NCI-H146 (cell line): ENCODE measurements around the gene KPNA3.
"Not testable (repeated sequence)": the region's sequence is repeated elsewhere in the genome, so short reads cannot be mapped to it uniquely, and the experiment has no call there.

Experiments used
- DNase-seq: peaks from one replicate; lab custom pipeline; 2025; lab: John Stamatoyannopoulos, UW

KPNA3 gene

DNA sequence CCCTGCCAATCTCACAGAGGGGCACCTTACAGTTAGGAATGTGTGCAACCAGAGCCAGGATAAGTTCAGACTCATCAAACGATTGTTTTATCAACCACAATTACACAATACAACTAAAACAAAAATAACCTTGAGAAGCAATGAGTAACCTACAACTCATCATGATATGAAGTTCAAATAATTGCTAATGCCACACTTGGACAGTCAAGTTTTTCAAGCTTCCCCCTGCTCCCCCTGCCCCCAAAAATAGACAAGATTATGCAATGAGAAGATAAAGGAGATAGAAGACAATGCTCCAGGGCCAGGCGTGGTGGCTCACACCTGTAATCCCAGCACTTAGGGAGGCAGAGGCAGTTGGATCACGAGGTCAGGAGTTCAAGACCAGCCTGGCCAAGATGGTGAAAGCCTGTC is 13.6 kb upstream of the KPNA3 start:
- no peak for DNase-seq

DNA sequence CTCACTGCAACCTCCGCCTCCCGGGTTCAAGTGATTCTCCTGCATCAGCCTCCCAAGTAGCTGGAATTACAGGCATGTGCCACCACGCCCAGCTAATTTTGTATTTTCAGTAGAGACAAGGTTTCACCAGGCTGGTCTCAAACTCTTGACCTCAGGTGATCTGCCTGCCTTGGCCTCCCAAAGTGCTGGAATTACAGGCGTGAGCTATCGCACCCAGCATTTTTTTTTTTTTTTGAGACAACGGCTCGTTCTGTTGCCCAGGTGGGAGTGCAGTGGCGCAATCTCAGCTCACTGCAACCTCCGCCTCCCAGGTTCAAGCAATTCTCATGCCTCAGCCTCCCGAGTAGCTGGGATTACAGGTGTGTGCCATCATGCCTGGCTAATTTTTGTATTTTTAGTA is 10.6 kb upstream of the KPNA3 start:
- not testable (repeated sequence) for DNase-seq

DNA sequence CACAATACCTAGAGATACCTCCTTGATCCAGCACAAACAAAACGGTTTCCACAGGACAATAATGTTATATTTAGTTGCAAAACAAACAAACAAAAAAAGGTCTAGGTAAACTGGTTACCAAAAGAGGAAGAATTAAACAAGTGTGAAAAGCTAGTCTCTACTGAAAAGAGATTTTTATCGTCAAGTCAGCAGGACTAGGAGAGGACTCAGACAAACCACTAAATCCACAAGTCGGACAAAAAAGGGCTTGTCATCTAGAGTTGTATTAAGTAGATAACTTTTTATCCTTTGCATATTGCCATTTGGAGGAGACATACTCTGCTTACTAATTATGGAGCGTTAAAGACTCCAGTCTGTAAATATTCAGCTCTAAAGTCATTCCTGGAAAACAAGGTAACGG is 9.9 kb upstream of the KPNA3 start:
- DNase-seq = no peak

DNA sequence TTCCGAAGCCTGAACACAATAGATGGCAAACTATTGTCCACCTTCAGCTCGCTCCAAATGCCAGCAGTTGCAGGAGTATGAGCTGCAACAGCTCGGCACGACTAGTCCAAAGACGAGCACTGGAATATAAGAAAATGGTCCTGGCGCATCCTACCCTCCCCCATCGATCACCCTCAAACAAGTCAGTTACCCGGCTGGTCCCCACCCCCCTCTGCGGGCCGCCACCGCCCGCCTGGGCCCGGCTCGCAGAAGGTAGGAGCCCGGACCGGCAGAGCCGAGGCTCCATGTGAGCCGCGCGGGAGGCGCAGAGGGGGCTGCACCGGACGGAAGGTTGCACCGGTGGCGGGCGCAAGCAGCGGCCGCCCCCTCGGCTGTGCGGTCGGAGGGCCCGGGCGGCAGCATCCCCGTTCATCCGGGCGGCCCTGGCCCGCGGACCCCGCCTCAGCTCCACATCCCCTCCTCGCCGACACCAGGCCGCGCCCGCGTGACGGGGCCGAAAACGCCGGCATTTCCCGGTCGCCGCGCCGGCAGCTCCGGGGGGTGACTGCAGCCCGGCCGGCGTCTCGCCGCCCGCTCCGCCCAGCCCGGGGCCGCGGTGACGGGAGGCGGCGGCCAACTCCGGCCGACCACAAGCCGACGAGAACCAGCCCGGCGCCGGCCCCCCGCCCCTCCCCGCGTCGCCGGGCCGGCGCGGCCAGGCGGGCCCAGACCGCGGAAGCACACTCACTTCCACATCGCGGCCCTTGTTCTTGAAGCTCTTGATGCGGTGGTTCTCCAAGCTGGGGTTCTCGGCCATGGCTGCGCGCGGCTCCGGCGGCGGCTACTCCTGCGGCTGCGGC is 552 bp downstream of the KPNA3 start:
- peak; percentile 58 for DNase-seq

DNA sequence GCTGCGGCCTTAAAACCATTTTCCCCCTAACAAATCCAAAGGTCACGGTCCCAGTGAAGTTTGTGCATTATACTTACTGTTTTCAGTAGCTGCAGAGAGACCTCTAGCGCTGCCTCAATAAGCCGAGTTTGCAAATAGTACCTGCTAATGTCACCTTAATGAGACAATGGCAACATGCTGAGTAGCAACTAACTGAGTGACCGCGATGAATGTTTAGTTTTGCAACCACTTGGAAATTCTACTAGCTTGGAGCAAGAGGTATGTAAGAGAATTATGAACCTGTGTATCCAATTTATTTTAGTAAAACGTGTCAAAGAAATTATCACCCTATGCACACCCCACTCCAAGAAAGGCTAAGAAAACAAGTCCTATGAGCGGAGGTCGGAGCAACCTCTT is 1.2 kb downstream of the KPNA3 start:
- peak; percentile 48 for DNase-seq

DNA sequence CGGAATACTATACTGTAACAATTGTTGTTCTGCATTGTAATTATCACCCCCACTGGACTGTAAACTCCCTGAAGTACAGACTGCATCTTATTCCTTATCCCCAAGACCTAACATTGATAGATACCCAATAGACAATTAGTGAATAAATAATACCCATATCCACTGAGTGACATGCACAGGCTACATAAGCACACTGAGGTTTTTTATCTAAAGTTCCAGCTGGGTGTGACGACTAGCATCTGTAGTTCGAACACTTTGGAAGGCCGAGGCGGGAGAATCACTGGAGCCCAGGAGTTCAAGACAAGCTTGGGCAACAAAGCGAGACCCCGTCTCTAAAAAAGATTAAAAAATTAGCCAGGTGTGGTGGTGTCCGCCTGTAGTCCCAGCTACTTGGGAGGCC is 2.5 kb downstream of the KPNA3 start:
- no peak for DNase-seq

DNA sequence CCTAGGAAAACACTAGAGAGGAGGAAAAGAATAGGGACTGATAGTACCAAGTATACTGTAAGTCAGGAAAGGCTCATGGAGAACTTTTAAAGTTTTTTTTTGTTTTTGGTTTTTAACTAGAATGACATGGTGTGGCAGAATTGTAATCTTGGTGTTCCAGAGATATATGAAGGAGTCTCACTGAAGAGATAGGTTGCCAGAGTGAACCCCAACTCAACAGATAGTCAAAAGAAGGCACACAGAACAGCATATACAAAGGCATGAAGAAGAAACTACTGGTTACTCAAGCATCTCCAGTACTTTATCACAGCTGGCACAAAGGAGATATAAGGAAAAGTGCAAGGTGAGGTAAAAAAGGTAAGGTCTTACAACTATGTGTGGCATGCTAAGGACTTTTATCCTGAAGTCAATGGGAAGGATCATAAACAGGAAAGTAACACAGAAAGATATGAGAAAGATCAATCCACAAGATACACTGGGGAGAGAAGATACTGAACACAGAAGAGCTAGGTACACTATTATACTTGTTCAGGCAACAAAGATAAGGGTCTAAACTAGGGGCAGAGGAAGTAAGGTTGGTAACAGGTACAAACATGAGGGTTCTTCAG is 6.0 kb downstream of the KPNA3 start:
- DNase-seq = no peak

DNA sequence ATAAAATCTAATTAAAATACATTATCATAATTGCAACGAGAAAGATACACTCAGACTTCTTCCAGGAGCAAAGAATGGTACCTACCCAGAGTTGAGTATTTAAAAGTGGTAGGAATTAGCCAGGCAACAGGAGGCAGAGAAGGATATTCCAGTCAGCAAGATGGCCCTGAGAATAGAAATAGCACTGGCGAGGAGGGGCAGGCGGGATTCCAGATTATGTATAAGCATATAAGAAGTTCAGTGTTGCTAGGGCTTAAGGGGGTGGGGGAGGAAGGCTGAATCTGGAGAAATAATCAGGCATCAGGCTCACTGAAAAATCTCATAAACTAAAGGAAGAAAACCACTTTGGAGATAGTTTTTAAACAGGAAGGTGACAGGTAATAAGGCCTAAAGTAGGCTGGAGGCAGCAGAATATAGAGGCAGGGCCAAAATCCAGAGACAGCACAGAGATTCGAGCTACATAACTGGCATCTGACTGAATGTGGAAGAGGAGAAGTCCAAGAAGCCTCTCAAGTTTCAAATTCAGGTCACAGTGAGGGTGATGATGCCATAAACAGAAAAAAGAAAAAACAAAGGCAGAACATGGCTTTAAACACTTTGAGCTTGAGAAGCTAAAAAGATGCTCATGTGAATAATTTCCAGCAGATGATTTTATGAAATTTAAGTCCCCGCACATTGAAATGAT is 7.5 kb downstream of the KPNA3 start:
- DNase-seq = no peak

DNA sequence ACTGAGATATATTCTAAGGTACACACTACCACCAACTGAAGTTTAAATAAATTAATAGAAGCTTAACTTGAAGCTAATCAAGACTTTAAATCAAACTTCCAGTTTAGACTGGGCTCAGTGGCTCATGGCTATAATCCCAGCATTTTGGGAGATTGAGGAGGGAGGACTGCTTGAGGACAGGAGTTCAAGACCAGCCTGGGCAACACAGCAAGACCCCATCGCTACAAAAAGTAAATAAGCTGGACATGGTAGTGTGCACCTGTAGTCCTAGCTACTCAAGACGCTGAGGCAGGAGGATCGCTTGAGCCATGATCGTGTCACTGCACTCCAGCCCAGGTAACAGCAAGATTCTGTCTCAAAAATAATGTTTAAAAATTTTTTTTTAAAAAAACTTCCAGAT is 8.6 kb downstream of the KPNA3 start:
- no peak for DNase-seq

DNA sequence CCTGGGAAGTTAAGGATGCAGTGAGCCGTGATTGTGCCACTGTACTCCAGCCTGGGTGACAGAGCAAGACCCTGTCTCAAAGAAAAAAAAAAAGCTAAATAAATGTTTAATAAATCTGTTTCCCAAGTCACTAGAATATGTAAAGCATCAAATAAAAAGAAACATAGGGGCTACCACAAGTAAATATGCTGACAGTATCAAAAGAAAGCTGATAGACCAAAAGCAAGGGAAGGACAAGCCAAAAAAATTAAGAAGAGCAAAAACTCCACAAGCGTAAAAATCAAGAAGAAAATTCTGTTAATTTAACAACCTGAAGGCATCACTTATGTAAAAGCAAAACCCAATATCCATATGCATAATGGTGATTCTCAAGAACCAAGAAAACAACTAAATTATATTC is 9.7 kb downstream of the KPNA3 start:
- no peak for DNase-seq

DNA sequence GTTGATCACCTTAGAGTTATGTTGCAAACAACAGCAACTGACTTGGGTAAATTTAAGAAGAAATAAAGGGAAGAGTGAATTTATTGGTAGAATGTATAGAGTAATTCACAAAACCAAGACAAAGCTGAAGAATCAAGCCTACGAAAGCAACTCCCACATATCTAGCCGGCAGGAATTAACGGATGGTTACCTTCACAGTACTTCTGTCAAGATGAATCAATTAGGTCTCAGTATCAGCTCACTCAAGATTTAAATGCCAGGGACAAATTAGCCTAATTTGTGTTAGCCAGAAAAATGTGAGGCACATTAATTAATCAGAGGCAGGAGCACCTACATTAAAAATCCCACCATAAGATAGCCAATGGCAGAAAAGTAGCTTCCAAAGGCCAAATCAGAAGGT is 10.7 kb downstream of the KPNA3 start:
- no peak for DNase-seq

DNA sequence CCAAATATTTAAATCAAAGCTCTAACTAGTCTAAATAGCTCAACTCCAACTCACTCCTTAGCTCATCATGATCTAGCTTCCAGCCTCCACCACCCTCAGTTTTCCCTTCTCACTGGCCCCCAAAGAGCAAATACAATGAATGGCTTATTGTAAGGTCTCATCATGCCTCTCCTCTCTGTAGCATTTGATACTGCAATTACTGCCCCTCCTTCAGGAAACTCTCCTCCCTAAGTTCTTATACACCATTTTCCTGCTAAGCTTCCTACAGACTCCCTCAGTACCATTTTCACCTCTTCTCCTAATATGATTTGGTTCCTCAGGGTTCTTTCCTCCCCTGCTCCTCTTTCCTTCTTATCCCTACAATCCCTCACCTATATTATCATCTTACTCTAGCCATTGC is 12.8 kb downstream of the KPNA3 start:
- no peak for DNase-seq

DNA sequence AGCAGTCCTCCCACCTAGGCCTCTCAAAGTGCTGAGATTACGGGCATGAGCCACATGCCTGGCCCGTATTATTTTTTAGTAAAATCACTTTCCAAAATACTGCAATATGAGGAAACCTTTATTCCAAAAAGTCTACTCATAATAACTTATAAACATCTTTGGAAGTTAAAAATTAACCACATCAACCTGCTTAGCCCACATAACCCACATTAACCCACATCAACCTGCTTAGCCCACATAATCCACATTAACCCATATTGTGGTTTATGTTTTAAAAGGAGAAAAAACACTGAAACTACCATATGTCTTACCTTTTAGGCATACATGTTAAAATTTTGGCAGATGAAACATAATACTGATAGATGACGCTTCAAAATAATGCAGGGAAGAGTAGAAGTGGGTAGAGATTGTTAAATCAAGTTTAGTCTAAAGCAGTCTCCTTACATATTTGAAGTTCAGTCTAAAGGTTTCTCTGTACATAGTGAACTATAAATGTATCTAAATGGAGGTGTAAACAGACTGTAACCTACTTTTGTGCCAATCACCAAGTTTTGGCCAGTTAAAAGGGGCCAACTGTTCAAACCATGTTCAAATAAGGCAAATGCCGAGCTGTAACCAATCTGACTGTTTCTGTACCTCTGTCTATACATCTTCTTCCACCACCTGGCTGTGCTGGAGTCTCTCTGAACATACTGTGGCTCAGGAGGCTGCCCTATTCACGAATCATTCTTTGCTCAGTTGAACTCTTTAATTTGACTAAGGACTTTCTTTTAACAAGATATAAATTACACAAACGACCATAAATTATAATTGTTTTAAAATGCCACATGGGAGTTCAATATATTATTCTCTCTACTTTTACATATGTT is 14.5 kb downstream of the KPNA3 start:
- no peak for DNase-seq

DNA sequence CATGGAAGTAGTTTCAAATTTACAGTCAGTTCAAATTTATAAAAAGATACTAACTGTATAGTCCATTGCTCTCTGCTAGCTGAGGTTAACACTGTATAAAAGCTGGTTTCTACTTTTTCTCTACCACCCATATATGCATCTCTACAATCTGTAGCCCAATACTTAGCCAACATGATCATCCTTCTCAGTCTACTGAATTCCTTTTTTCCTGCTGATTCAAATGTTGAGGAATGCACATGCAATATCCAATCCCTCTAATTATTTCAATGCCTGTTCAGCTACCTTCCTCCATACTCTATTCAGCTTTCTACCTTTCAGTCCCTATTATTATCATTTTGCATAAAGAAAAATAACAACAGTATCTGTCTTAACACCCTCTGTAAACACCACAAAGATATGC is 15.6 kb downstream of the KPNA3 start:
- no peak for DNase-seq

DNA sequence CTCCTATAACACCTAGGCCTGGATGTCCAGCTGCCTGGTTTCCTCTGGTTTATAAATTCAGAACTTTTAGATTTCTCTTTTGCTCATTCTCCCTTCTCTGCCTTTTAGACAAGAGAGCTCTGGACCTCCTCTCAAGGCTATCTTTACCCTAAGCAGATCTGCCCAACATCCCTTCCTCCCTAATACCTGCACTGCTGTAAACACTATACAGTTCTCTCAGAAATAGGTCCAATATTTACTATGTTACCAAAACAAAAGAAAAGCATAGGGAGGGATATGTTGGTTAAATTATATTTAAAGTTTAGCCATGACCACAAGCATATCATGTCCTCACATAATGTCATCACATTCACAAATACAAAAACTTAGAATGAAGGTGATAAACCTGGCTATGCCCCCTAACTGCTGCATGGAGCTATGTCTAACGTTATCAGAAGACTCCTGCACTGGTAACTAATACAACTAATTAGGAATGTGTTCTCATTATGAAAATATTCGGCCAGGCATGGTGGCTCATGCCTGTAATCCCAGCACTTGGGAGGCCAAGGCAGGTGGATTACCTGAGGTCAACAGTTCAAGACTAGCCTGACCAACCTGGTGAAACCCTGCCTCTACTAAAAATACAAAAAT is 18.0 kb downstream of the KPNA3 start:
- no peak for DNase-seq

DNA sequence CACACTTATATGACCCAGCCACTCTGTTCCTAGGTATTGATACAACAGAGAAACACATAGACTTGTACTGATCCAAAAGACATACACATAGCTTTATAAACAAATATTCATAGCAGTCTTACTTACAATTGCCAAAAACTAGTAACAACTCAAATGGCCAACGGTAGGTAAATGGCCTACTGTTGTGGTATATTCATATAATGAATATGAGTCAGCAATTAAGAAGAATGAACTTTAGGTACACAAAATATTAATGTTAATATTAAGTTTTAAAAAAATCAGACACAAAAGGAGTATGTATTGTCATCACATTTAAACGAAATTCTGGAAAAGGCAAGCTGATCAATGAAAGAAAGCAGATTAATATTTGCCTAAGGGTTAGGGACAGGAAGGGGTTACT is 19.7 kb downstream of the KPNA3 start:
- DNase-seq = no peak

DNA sequence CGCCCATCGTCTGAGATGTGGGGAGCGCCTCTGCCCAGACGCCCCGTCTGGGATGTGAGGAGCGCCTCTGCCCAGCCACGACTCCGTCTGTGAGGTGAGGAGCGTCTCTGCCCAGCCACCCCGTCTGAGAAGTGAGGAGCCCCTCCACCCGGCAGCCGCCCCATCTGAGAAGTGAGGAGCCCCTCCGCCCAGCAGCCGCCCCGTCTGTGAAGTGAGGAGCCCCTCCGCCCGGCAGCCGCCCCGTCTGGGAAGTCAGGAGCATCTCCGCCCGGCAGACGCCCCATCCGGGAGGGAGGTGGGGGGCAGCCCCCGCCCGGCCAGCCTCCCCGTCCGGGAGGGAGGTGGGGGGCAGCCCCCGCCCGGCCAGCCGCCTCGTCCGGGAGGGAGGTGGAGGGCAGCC is 30.7 kb downstream of the KPNA3 start:
- not testable (repeated sequence) for DNase-seq

DNA sequence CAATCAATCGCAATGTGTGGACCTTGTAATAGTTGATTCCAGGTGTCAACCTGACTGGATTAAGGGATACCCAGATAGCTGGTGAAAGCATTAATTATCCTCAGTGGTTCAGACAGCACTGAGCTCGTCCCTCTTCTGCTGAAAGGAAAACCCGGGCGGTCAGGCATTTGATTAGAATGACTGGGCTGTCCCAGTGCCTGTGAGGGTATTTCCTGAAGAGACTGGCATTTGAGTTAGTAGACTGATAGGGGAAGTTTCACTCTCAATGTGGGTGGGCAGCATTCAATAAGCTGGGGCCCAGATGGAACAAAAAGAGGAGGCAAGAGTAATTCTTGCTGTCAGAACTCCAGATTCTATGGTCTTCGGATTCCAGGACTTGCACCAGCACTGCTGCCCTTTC is 31.9 kb downstream of the KPNA3 start:
- DNase-seq = no peak

DNA sequence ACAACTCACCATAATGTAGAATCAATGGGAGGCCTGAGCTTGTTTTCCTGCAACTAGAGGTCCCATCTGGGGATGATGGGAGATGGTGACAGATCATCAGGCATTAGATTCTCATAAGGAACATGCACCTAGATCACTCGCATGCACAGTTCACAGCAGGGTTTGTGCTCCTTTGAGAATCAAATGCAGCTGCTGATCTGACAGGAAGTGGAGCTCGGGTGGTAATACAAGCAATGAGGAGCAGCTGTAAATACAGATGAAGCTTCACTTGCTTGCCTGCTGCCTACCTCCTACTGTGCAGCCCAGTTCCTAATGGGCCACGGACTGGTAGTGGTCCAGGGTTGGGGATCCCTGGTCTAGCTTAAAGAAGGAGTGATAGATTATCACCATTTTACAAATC is 33.0 kb downstream of the KPNA3 start:
- DNase-seq = no peak

DNA sequence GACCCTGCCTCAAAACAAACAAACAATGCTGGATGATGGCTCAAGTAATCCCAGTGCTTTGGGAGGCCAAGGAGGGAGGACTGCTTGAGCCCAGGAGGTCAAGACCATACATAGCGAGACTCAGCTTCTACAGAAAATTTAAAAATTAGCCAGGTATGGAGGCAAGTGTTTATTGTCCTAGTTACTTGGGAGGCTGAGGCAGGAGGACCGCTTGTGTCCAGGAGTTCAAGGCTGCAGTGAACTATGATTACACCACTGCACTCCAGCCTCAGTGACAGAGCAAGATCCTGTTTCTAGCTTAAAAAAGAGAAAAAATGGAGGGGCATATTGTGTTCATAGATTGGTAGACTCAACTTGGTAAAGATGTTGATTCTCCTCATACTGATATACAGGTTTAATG is 36.2 kb downstream of the KPNA3 start:
- DNase-seq = no peak

DNA sequence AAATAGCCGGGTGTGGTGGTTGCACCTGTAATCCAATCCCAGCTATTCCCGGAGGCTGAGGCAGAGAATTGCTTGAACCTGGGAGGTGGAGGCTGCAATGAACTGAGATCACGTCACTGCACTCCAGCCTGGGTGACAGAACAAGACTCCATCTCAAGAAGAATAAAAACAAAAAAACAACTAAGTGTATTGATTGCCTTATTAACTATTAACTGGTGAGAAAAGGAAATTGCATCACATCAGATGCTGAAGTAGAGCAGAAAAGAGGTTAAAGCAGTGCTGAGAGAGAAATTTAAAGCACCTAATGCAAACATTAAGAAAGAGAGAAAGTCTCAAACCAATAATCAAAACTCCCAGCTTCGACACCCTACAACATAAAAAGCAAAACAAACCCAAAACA is 38.3 kb downstream of the KPNA3 start:
- DNase-seq = no peak

DNA sequence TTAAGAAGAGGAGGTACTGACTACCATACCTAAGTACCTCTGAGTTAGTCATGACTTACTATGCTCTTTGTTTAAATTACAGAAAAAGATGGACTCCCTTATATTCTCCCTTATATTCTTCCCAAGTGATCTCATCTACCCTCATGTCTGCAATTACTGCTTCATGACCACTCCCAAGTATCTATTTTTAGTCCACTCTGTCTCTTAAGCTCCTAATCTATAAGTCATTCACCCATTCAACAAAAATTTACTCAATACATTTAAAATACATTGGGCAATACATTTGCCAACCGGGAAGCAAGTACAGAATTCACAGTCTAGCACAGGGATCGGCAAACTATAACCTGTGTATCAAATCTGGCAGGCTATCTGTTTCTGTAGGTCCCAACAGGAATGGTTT is 42.6 kb downstream of the KPNA3 start:
- no peak for DNase-seq
